Measurements from ENCODE around the gene ASIC3. TPM values are rescaled to one million over a fixed set of nuclear protein-coding genes. Genes with fewer than 3 reads are reported as not detected.
"Not testable (repeated sequence)": the region's sequence is repeated elsewhere in the genome, so short reads cannot be mapped to it uniquely, and the experiment has no call there.

The ASIC3 gene
- total and polyA plus RNA-seq, 7 experiments from 2014 or later = 6.7 to 17.7 (median 13.7) TPM; not detected in 2

- intact Hi-C loops (cut with micrococcal nuclease) = loop anchor here (5.0 to 10.0 kb wide), 2 partner anchors 319 to 704 kb away; partner anchors contain the start of genes ACTR3C (in 1 of the 2), LRRC61 (in 1 of the 2) and NUB1 (in 1 of the 2)
- ATAC-seq = no peak
Observed at GRCh38 chr7:151025924-151026671, 22.2 kb upstream of the ASIC3 start.

DNA sequence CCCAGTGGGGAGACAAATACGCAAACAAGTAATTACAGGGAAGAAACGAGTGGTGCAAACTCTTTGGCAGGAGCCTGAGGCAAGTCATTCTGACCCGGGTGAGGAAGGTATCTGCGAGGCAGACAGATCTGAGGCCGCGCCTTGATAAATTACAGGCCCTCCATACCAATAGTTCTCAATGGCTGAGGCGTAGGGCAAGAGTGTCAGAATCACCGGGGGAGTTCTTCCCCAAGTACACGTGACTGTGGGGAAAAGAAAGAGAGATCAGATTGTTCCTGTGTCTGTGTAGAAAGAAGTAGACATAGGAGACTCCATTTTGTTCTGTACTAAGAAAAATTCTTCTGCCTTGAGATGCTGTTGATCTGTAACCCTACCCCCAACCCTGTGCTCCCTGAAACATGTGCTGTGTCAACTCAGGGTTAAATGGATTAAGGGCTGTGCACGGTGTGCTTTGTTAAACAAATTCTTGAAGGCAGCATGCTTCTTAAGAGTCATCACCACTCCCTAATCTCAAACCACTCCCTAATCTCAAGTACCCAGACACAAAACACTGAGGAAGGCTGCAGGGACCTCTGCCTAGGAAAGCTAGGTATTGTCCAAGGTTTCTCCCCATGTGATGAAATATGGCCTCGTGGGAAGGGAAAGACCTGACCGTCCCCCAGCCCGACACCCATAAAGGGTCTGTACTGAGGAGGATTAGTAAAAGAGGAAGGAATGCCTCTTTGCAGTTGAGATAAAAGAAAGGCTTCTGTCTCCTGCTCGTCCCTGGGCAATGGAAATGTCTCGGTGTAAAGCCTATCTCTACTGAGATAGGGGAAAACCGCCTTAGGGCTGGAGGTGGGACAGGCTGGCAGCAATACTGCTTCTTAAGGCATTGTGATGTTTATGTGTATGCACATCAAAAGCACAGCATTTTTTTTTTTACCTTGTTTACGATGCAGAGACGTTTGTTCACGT, 21.3 kb upstream of the ASIC3 start:
- intact Hi-C loops (cut with micrococcal nuclease) = loop anchor here (5.0 to 10.0 kb wide), 2 partner anchors 318 to 705 kb away; partner anchors contain the start of genes ACTR3C (in 1 of the 2), LRRC61 (in 1 of the 2) and NUB1 (in 1 of the 2)
- H3K9me3 Mint-ChIP-seq; ATAC-seq; H3K9me3 ChIP-seq (ENCODE audit: control insufficient read depth in 2 of 3, low read length in 3 of 3); H3K27me3 ChIP-seq (ENCODE audit: control insufficient read depth in 2 of 2, insufficient read depth in 2 of 2, low read length in 2 of 2); H3K36me3 Mint-ChIP-seq; DNase-seq; H3K4me1 ChIP-seq (ENCODE audit: control insufficient read depth in 2 of 2, insufficient read depth in 2 of 2, low read length in 2 of 2): not testable (repeated sequence)
- peaks cover 20 to 40% (median 29%) of the 10 kb centered on the region in 7 donors for H3K4me1 Mint-ChIP-seq
- POLR2A ChIA-PET = interaction anchor here (0.9 to 1.8 kb wide), 12 partner anchors 9 to 81 kb away, joined by 3 to 28 read pairs (median 8); partner anchors contain the start of genes CDK5, FASTK and SLC4A2
- Histone ChIP-seq H3K36me3 (ENCODE audit: control insufficient read depth in 2 of 3, insufficient read depth in 3 of 3, low read length in 3 of 3) (peaks cover 0 to 12% (median 0%) of the 10 kb centered on the region in 3 experiments), H3K27ac (ENCODE audit: low read depth, low read length) (peak overlapping the region; percentile 94), H3K4me3 (ENCODE audit: low read length) (peak overlapping the region; percentile 78)
- H3K27me3 Mint-ChIP-seq = peaks cover 0 to 10% (median 0%) of the 10 kb centered on the region in 5 donors
- peak overlapping the region; percentile 83 to 98 (median 92) for H3K4me3 Mint-ChIP-seq
- H3K27ac Mint-ChIP-seq = peak overlapping the region; percentile 95 to 100 (median 99)
- CTCF ChIA-PET = interaction anchor here (1.5 to 2.1 kb wide), 3 partner anchors 15 to 64 kb away, joined by 4 to 8 read pairs (median 6); no protein-coding TSS in a partner anchor

More at GRCh38 chr7:151025924-151026671, 22.2 kb upstream of the ASIC3 start:
- peak overlapping the region in 4 of 10 donors; percentile 1 to 34 (median 25) for H3K4me3 Mint-ChIP-seq
- H3K27ac Mint-ChIP-seq = peak overlapping the region in 6 of 9 donors; percentile 59 to 100 (median 98)
- Histone ChIP-seq H3K27me3 (ENCODE audit: control insufficient read depth in 2 of 2, insufficient read depth in 2 of 2, low read length in 2 of 2) (no peaks in the 10 kb centered on the region), H3K36me3 (ENCODE audit: control insufficient read depth in 2 of 3, insufficient read depth in 3 of 3, low read length in 3 of 3) (peaks cover 0 to 2% (median 0%) of the 10 kb centered on the region in 3 experiments), H3K4me3 (ENCODE audit: low read length) (no peak overlapping the region), H3K4me1 (ENCODE audit: control insufficient read depth in 2 of 2, insufficient read depth in 2 of 2, low read length in 2 of 2) (peaks cover 6% of the 10 kb centered on the region in 2 donors), H3K9me3 (ENCODE audit: control insufficient read depth in 2 of 3, low read length in 3 of 3) (no peaks in the 10 kb centered on the region), H3K27ac (ENCODE audit: low read depth, low read length) (no peak overlapping the region)
- peaks cover 0 to 2% (median 0%) of the 10 kb centered on the region in 5 donors for H3K36me3 Mint-ChIP-seq
- H3K27me3 Mint-ChIP-seq = peaks cover 0 to 15% (median 0%) of the 10 kb centered on the region in 5 donors
- POLR2A ChIA-PET = interaction anchor here (0.9 to 1.3 kb wide), 3 partner anchors 11 to 61 kb away, joined by 3 to 4 read pairs (median 3); no protein-coding TSS in a partner anchor
- CTCF ChIA-PET = interaction anchor here (0.8 to 1.0 kb wide), 2 partner anchors 9 to 86 kb away, joined by 3 read pairs; no protein-coding TSS in a partner anchor
- no peak for DNase-seq
- H3K4me1 Mint-ChIP-seq = peaks cover 20 to 35% (median 25%) of the 10 kb centered on the region in 7 donors
- peaks cover 0 to 2% (median 0%) of the 10 kb centered on the region in 11 donors for H3K9me3 Mint-ChIP-seq

DNA sequence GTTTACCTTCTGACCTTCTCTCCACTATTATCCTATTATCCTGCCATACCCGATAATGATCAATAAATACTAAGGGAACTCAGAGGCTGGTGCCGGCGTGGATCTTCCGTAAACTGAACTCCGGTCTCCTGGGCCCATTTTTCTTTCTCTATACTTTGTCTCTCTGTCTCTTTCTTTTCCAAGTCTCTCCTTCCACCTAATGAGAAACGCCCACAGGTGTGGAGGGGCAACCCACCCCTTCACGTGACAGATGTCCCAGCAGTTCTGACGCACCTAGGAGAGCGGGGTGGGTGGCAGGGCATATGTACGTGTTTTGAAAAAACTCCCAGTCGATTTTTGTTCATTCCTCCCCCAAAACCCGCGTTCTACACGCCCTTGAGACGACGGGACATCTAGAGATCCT, 20.6 kb upstream of the ASIC3 start:
- H3K27me3 ChIP-seq (ENCODE audit: control insufficient read depth in 2 of 2, insufficient read depth in 2 of 2, low read length in 2 of 2); H3K9me3 Mint-ChIP-seq; H3K4me1 ChIP-seq (ENCODE audit: control insufficient read depth in 2 of 2, insufficient read depth in 2 of 2, low read length in 2 of 2); H3K9me3 ChIP-seq (ENCODE audit: control insufficient read depth in 2 of 3, low read length in 3 of 3); DNase-seq: not testable (repeated sequence)
- Histone ChIP-seq H3K4me3 (ENCODE audit: low read length) (peak overlapping the region; percentile 78), H3K36me3 (ENCODE audit: control insufficient read depth in 2 of 3, insufficient read depth in 3 of 3, low read length in 3 of 3) (peaks cover 0 to 14% (median 0%) of the 10 kb centered on the region in 3 experiments), H3K27ac (ENCODE audit: low read depth, low read length) (peak overlapping the region; percentile 94)
- ATAC-seq = peak; percentile 40
- peak overlapping the region; percentile 83 to 98 (median 92) for H3K4me3 Mint-ChIP-seq
- intact Hi-C loops (cut with micrococcal nuclease) = loop anchor here (1.0 to 10.0 kb wide), 14 partner anchors 9 to 1901 kb away; partner anchors contain the start of genes ABCF2 (in 2 of the 2), FASTK (in 2 of the 2), NUB1 (in 2 of the 2) and ACTR3C (in 1 of the 2)
- ChIA-PET CTCF (interaction anchor here (0.6 to 2.1 kb wide), 5 partner anchors 9 to 65 kb away, joined by 3 to 12 read pairs (median 6); no protein-coding TSS in a partner anchor), POLR2A (interaction anchor here (0.9 to 1.8 kb wide), 16 partner anchors 9 to 80 kb away, joined by 3 to 28 read pairs (median 7); partner anchors contain the start of genes CDK5, FASTK, SLC4A2 and TMUB1)
- peaks cover 20 to 40% (median 29%) of the 10 kb centered on the region in 7 donors for H3K4me1 Mint-ChIP-seq
- H3K36me3 Mint-ChIP-seq = peaks cover 0 to 11% (median 0%) of the 10 kb centered on the region in 5 donors
- peaks cover 0 to 10% (median 0%) of the 10 kb centered on the region in 5 donors for H3K27me3 Mint-ChIP-seq
- peak overlapping the region; percentile 95 to 100 (median 99) for H3K27ac Mint-ChIP-seq

DNA sequence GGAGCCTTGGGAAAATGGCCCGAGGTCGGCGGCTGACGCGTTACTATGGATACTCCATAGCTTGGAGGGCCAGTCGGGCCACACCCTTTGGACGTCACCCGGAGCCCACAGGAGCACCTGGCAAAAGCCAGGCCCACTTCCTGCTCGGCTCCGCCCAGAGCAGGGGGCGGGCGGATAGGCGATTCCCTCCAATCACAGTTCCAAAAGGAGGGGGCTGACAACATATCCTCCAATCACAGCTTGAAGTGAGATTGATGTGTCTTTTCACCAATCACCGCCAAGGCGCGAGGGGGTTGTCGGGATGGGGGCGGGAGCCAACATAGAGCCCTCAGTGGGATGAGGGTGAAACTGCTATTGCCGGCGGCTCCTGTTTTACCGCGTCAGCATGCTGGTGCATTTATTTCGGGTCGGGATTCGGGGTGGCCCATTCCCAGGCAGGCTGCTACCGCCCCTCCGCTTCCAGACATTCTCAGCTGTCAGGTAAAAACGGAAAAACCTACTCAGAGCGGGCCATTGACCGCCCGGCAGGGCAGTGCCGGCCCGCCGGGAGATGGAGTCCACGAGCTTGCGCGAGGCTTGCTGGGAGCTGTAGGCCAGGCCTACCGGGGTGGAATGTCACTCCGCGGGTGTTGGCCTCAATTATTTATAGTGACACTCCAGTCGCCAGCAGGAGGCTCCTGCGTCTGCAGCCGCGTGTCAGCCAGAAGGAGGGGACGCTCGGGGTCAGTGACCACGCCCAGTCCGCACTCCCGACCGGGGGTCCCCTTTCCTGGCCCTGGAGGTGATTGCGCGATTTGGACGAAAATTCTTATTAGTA, 20.0 kb upstream of the ASIC3 start, which contains the start of gene ABCB8:
Gene ABCB8 (plus strand): TSS at position 320 of the 817 bp plus-strand sequence. CDS start 66 bp downstream, at position 386.
- Mint-ChIP-seq H3K9me3 (no peaks in the 10 kb centered on the region), H3K27me3 (peaks cover 0 to 6% (median 0%) of the 10 kb centered on the region in 5 donors), H3K36me3 (peaks cover 0 to 11% (median 0%) of the 10 kb centered on the region in 5 donors), H3K27ac (peak within 1 kb of the TSS; percentile 95 to 100 (median 99)), H3K4me3 (peak within 1 kb of the TSS; percentile 83 to 98 (median 92)), H3K4me1 (peaks cover 20 to 40% (median 29%) of the 10 kb centered on the region in 7 donors)
- intact Hi-C loops (cut with micrococcal nuclease) = loop anchor here (1.0 to 10.0 kb wide), 14 partner anchors 10 to 1902 kb away; partner anchors contain the start of genes ABCF2 (in 2 of the 2), FASTK (in 2 of the 2), NUB1 (in 2 of the 2) and ACTR3C (in 1 of the 2)
- ChIA-PET CTCF (interaction anchor here (0.6 to 2.1 kb wide), 10 partner anchors 10 to 79 kb away, joined by 3 to 12 read pairs (median 3); no protein-coding TSS in a partner anchor), POLR2A (interaction anchor here (0.6 to 1.8 kb wide), 18 partner anchors 9 to 80 kb away, joined by 3 to 28 read pairs (median 6); partner anchors contain the start of genes CDK5, FASTK, SLC4A2 and TMUB1)
- H3K4me1 ChIP-seq (ENCODE audit: control insufficient read depth in 2 of 2, insufficient read depth in 2 of 2, low read length in 2 of 2) = peaks cover 6% of the 10 kb centered on the region in 2 donors
- H3K9me3 ChIP-seq (ENCODE audit: control insufficient read depth in 2 of 3, low read length in 3 of 3) = no peaks in the 10 kb centered on the region
- H3K27ac ChIP-seq (ENCODE audit: low read depth, low read length) = peak within 1 kb of the TSS; percentile 94
- H3K27me3 ChIP-seq (ENCODE audit: control insufficient read depth in 2 of 2, insufficient read depth in 2 of 2, low read length in 2 of 2) = no peaks in the 10 kb centered on the region
- peak; percentile 94 for ATAC-seq
- H3K36me3 ChIP-seq (ENCODE audit: control insufficient read depth in 2 of 3, insufficient read depth in 3 of 3, low read length in 3 of 3) = peaks cover 0 to 20% (median 0%) of the 10 kb centered on the region in 3 experiments
- H3K4me3 ChIP-seq (ENCODE audit: low read length) = peak within 1 kb of the TSS; percentile 78
- DNase-seq = peak; percentile 89 to 100 (median 99)
